MM.1S (cell line): ENCODE measurements around the gene ARFRP1.

Source experiments
- EZH2 ChIP-seq: fragments of 300-600 bp; sonication (generic); optimal IDR thresholded peaks from 2 replicates; pipeline ENCODE3; 2017; ENCODE audit warnings: low read depth, mild to moderate bottlenecking, antibody characterized with exemption, low read length, mixed read lengths
- EZH2phosphoT487 ChIP-seq: fragments of 300-600 bp; sonication (generic); IDR thresholded peaks from 2 replicates; pipeline ENCODE4 v1.6.1; 2018; ENCODE audit warnings: antibody characterized with exemption, low read length

- TF ChIP-seq EZH2phosphoT487 = no peak
- no peak for TF ChIP-seq EZH2
Measured at GRCh38 chr20:63664861-63665594, 42.7 kb downstream of the ARFRP1 start.
